Measurements from ENCODE around the gene MGAT1. TPM values are rescaled to one million over a fixed set of nuclear protein-coding genes. Genes with fewer than 3 reads are reported as not detected.

The MGAT1 gene
- polyA plus RNA-seq, 4 donors = 73.1 to 91.9 (median 81.0) TPM

- DNase-seq (ENCODE audit: low read depth in 4 of 4, low spot score in 3 of 4) = no peak
Measured at GRCh38 chr5:180824630-180825476, 22.2 kb upstream of the MGAT1 start.

- no peak for DNase-seq (ENCODE audit: low read depth in 4 of 4, low spot score in 3 of 4)
Measured at GRCh38 chr5:180823940-180824629, 21.5 kb upstream of the MGAT1 start.

- DNase-seq (ENCODE audit: low read depth in 4 of 4, low spot score in 3 of 4) = no peak
Measured at GRCh38 chr5:180823346-180823745, 20.7 kb upstream of the MGAT1 start.

GRCh38 chr5:180821538-180821937 lies 18.9 kb upstream of the MGAT1 start:
- no peak for DNase-seq (ENCODE audit: low read depth in 4 of 4, low spot score in 3 of 4)

GRCh38 chr5:180820788-180821321 lies 18.2 kb upstream of the MGAT1 start:
- no peak for DNase-seq (ENCODE audit: low read depth in 4 of 4, low spot score in 3 of 4)

GRCh38 chr5:180818677-180819341 lies 16.2 kb upstream of the MGAT1 start:
- no peak for DNase-seq (ENCODE audit: low read depth in 4 of 4, low spot score in 3 of 4)

- no peak for DNase-seq (ENCODE audit: low read depth in 4 of 4, low spot score in 3 of 4)
Measured at GRCh38 chr5:180817893-180818674, 15.5 kb upstream of the MGAT1 start.

- no peak for DNase-seq (ENCODE audit: low read depth in 4 of 4, low spot score in 3 of 4)
Measured at GRCh38 chr5:180816608-180817534, 14.3 kb upstream of the MGAT1 start.

- DNase-seq (ENCODE audit: low read depth in 4 of 4, low spot score in 3 of 4) = no peak
Measured at GRCh38 chr5:180815293-180815917, 12.8 kb upstream of the MGAT1 start.

GRCh38 chr5:180813420-180813819 lies 10.8 kb upstream of the MGAT1 start:
- DNase-seq (ENCODE audit: low read depth in 4 of 4, low spot score in 3 of 4) = no peak

- DNase-seq (ENCODE audit: low read depth in 4 of 4, low spot score in 3 of 4) = no peak
Measured at GRCh38 chr5:180811623-180812124, 9.1 kb upstream of the MGAT1 start.

GRCh38 chr5:180810959-180811622 lies 8.5 kb upstream of the MGAT1 start:
- DNase-seq (ENCODE audit: low read depth in 4 of 4, low spot score in 3 of 4) = no peak

GRCh38 chr5:180810210-180810958 lies 7.8 kb upstream of the MGAT1 start:
- peak; percentile 92 to 98 (median 93) for DNase-seq (ENCODE audit: low read depth in 4 of 4, low spot score in 3 of 4)

- DNase-seq (ENCODE audit: low read depth in 4 of 4, low spot score in 3 of 4) = peak in 2 of 4 donors; percentile 79 to 85
Measured at GRCh38 chr5:180809403-180810209, 7.0 kb upstream of the MGAT1 start.

- no peak for DNase-seq (ENCODE audit: low read depth in 4 of 4, low spot score in 3 of 4)
Measured at GRCh38 chr5:180808461-180809000, 5.9 kb upstream of the MGAT1 start.

All from right renal pelvis (tissue), 4 donors.